K562 (cell line): ENCODE data around the gene CNTN5. TPM values are rescaled to one million over a fixed set of nuclear protein-coding genes. Genes with fewer than 3 reads are reported as not detected.

ENCODE experiments used
- ATAC-seq: fragments of 200-7000 bp; cut with Tn5 transposase; 3 replicates; pipeline ENCODE4 v1.9.1; 2020; ENCODE audit warnings: moderate library complexity
- BruUV-seq: library from RNA; stranded (reverse); fragments of 400-500 nt; replicated peaks from 2 replicates; lab custom pipeline; 2021; lab: Mats Ljungman, UMichigan
- CTCF ChIA-PET: fragments of 300-600 bp; formaldehyde crosslinking; extraction: SDS; loops from one replicate; lab custom pipeline; 2021; ENCODE audit warnings: low intra/inter-chr PET ratio; lab: Yijun Ruan, JAX
- POLR2A ChIA-PET: fragments of 300-600, 350-650 bp; sonication (Branson Sonifier 250); formaldehyde crosslinking; extraction: SDS; loops from one replicate; lab custom pipeline; 2021; ENCODE audit warnings: antibody characterized with exemption, inconsistent platforms; lab: Yijun Ruan, JAX
- DNase-seq, 4 experiments: peaks; one replicate each; pipeline versions ENCODE4 v3.0.0 to v3.0.0-alpha.2; 2011 to 2018; ENCODE audit warnings: low spot score in 3 of 4, mixed read lengths in 3 of 4; ENCODE audit errors: extremely low read depth in 1 of 4
- FAIRE-seq: peaks from 2 replicates; lab custom pipeline; 2011; peaks lifted over from hg19 to GRCh38; lab: Jason Lieb, UNC
- H2AFZ ChIP-seq: 2 replicates; pipeline ENCODE4 v1.6.0; 2011; ENCODE audit warnings: low read depth, low read length, control low read depth, inconsistent platforms
- H3K27ac ChIP-seq: fragments of 200-600 bp; 3 replicates; pipeline ENCODE4 v1.8.0; 2011; ENCODE audit warnings: low read depth, mild to moderate bottlenecking, control low read depth, inconsistent platforms, low read length, moderate library complexity, mixed read lengths; ENCODE audit errors: extremely low read depth
- H3K27me3 ChIP-seq, 2 experiments: fragments of 300-600 bp in 1 of 2; 2 replicates in 1 of 2; 3 replicates in 1 of 2; pipeline versions ENCODE4 v1.6.0 to v1.8.0; 2011; ENCODE audit warnings: inconsistent platforms in 2 of 2, low read length in 2 of 2, mild to moderate bottlenecking in 1 of 2, mixed read lengths in 1 of 2, moderate library complexity in 1 of 2; ENCODE audit not compliant: control insufficient read depth in 2 of 2, insufficient read depth in 2 of 2
- H3K36me3 ChIP-seq: fragments of 300-600 bp; 3 replicates; pipeline ENCODE4 v1.8.0; 2011; ENCODE audit warnings: mild to moderate bottlenecking, low read length, inconsistent platforms; ENCODE audit not compliant: control insufficient read depth, insufficient read depth
- H3K4me1 ChIP-seq, 2 experiments: fragments of 200-600 bp in 1 of 2; replicated peaks in 1 of 2; 2 replicates in 1 of 2; 3 replicates in 1 of 2; pipeline versions ENCODE4 v1.5.1 to v1.8.0; 2011; ENCODE audit warnings: inconsistent platforms in 2 of 2, low read length in 2 of 2, mild to moderate bottlenecking in 1 of 2, mixed read lengths in 1 of 2, moderate library complexity in 1 of 2; ENCODE audit not compliant: control insufficient read depth in 2 of 2, insufficient read depth in 2 of 2
- H3K4me2 ChIP-seq: 2 replicates; pipeline ENCODE4 v1.6.1; 2011; ENCODE audit warnings: low read length, control low read depth, inconsistent platforms, mixed read lengths; ENCODE audit not compliant: insufficient read depth
- H3K4me3 ChIP-seq: fragments of 200-600 bp; sonication (generic), shearing (Covaris generic); 2 replicates; pipeline ENCODE4 v1.5.1; 2016; ENCODE audit warnings: control low read depth, inconsistent platforms
- H3K79me2 ChIP-seq: fragments of 200-600 bp; 3 replicates; pipeline ENCODE4 v1.8.0; 2011; ENCODE audit warnings: low read length, inconsistent platforms; ENCODE audit not compliant: control insufficient read depth, insufficient read depth
- H3K9ac ChIP-seq, 2 experiments: 2 replicates each; pipeline versions ENCODE4 v1.6.0 to v1.6.1; 2011; ENCODE audit warnings: low read depth in 2 of 2, low read length in 2 of 2, control low read depth in 1 of 2, inconsistent platforms in 1 of 2, mild to moderate bottlenecking in 1 of 2, mixed read lengths in 1 of 2; ENCODE audit not compliant: insufficient read depth in 1 of 2
- H3K9me1 ChIP-seq: one replicate; pipeline ENCODE4 v1.6.0; 2011; ENCODE audit warnings: inconsistent platforms, mild to moderate bottlenecking, low read length, moderate library complexity; ENCODE audit not compliant: control insufficient read depth, insufficient read depth
- H3K9me3 ChIP-seq: replicated peaks from 2 replicates; pipeline ENCODE4 v1.5.1; 2011; ENCODE audit warnings: low read depth, low read length, inconsistent platforms; ENCODE audit not compliant: control insufficient read depth, insufficient read depth
- H4K20me1 ChIP-seq: replicated peaks from 2 replicates; pipeline ENCODE4 v1.6.1; 2011; ENCODE audit warnings: low read length, inconsistent platforms, mixed read lengths; ENCODE audit not compliant: control insufficient read depth, insufficient read depth
- DACH1 ChIP-seq: fragments of 450-650 bp; IDR thresholded peaks from 2 replicates; pipeline ENCODE4 v1.6.1; 2018; ENCODE audit not compliant: partially characterized antibody
- MLX ChIP-seq, 2 experiments: fragments of 450-650 bp in 1 of 2; sonication (generic) in 1 of 2; formaldehyde crosslinking; conservative IDR thresholded peaks; 2 replicates each; pipeline versions ENCODE4 v1.4.0 to v1.8.1; 2020 to 2022; ENCODE audit warnings: mild to moderate bottlenecking in 1 of 2, missing genetic modification reagents in 1 of 2
- RBFOX2 ChIP-seq: fragments of 200-400 bp; formaldehyde crosslinking; IDR thresholded peaks from 2 replicates; pipeline ENCODE4 v1.6.1; 2017; ENCODE audit warnings: low read depth, mild to moderate bottlenecking, low read length, moderate library complexity
- SMAD1 ChIP-seq: fragments of 150-350 bp; IDR thresholded peaks from 2 replicates; pipeline ENCODE4 v1.6.1; 2014; ENCODE audit warnings: low read length, low read depth; ENCODE audit not compliant: partially characterized antibody
- ZC3H8 ChIP-seq: fragments of 450-650 bp; IDR thresholded peaks from 2 replicates; pipeline ENCODE4 v1.6.1; 2017
- WGBS: fragments of 100-300 bp; shearing (Covaris generic); methylation state at CpG from one replicate; pipeline ENCODE4 v1.1.6; 2016; ENCODE audit warnings: low coverage, mixed read lengths; ENCODE audit not compliant: insufficient coverage; ENCODE audit errors: missing lambda C conversion rate; 5-methylcytosine and 5-hydroxymethylcytosine counted together
- in situ Hi-C: fragments of 300-500 bp; cut with MboI; formaldehyde crosslinking; loops from 4 replicates; pipeline ENCODE4 v1.15.0; 2018; ENCODE audit warnings: inconsistent platforms, mixed read lengths
- intact Hi-C: fragments of 100-400 bp; cut with micrococcal nuclease; formaldehyde crosslinking; loops from 2 replicates; pipeline ENCODE4 v1.14.2; 2022
- polyA plus RNA-seq, 8 experiments: library from polyadenylated mRNA; depleted of rRNA in 4 of 8; stranded (reverse) in 5 of 8; unstranded in 3 of 8; fragments of >200 nt; fragmentation: Nextera tagmentation in 2 of 8; fragmentation: Illumina TruSeq in 1 of 8; extraction: Ambion mirVana in 2 of 8; extraction: Trizol in 1 of 8; gene quantifications; 2 replicates each; pipeline versions ENCODE4 v1.2.1 to v1.2.3, GENCODE V29; 2011 to 2014; ENCODE audit warnings: inconsistent platforms in 1 of 8, missing spikeins in 1 of 8
- total RNA-seq, 7 experiments: library from RNA; depleted of rRNA in 6 of 7; stranded (reverse); fragments of >200 nt in 6 of 7; fragmentation: Illumina TruSeq in 2 of 7; extraction: Trizol in 2 of 7; gene quantifications; 2 replicates each; pipeline versions ENCODE4 v1.2.1 to v1.2.3, GENCODE V29; 2011 to 2021; ENCODE audit warnings: low replicate concordance in 1 of 7
- TF ChIP-seq, protein P1 (sequence below): fragments of 450-650 bp; formaldehyde crosslinking; conservative IDR thresholded peaks from 2 replicates; pipeline ENCODE4 v1.4.0; 2022; ENCODE audit warnings: mild to moderate bottlenecking, missing genetic modification characterization

CNTN5 gene
- total and polyA plus RNA-seq, 9 of the 15 experiments (the other 6 are each of a cell fraction or from before 2014, with no cell fraction given) = 0.03 TPM; not detected in 8

DNA sequence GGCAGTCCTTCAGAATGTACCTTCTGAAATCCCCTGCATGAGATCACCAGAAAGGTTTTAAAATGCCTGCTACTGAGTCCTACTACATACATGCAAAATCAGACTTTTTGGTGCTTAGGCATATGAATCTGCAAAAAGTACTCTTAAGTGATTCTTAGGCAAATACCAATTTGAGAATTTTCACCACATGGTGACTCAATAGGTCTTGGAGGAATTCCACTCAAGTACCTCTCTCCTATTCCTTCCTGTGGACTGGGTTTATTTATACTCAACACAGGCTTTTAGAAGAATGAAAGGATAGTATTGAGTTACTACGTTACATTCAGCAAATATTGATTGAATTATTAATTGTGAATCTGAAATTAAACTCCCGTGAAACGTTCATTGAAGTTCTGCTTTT is 223.9 kb downstream of the CNTN5 start:
- Histone ChIP-seq H4K20me1 (no peaks in the 10 kb centered on the region), H3K9ac (no peak overlapping the region), H2AFZ (no peak overlapping the region), H3K4me3 (no peak overlapping the region), H3K9me3 (no peaks in the 10 kb centered on the region), H3K27ac (no peak overlapping the region), H3K79me2 (no peaks in the 10 kb centered on the region), H3K9me1 (no peaks in the 10 kb centered on the region), H3K27me3 (no peaks in the 10 kb centered on the region), H3K36me3 (no peaks in the 10 kb centered on the region), H3K4me1 (no peaks in the 10 kb centered on the region), H3K4me2 (no peak overlapping the region)
- FAIRE-seq = no peak
- TF ChIP-seq, protein P1, sequence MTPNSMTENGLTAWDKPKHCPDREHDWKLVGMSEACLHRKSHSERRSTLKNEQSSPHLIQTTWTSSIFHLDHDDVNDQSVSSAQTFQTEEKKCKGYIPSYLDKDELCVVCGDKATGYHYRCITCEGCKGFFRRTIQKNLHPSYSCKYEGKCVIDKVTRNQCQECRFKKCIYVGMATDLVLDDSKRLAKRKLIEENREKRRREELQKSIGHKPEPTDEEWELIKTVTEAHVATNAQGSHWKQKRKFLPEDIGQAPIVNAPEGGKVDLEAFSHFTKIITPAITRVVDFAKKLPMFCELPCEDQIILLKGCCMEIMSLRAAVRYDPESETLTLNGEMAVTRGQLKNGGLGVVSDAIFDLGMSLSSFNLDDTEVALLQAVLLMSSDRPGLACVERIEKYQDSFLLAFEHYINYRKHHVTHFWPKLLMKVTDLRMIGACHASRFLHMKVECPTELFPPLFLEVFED (CRISPR knock-in tag) = no peak
- TF ChIP-seq DACH1 (no peak), RBFOX2 (no peak), ZC3H8 (no peak), MLX (CRISPR knock-in tag; conservative IDR thresholded peaks at IDR 0.05) (no peak), SMAD1 (no peak)
- no TSS peak for BruUV-seq
- ChIA-PET CTCF (no interaction called here), POLR2A (no interaction called here)
- ATAC-seq = no peak
- intact Hi-C loops = no loop called here
- no peak for DNase-seq
- WGBS = 0% methylated on average over 3 of the region's 3 CpGs
- in situ Hi-C loops = no loop called here
